SK-N-SH (cell line): Measurements from ENCODE around the gene WDR74. TPM values are rescaled to one million over a fixed set of nuclear protein-coding genes. Genes with fewer than 3 reads are reported as not detected.

Experiments used
- CTCF ChIA-PET: fragments of 300-600, 350-600 bp; formaldehyde crosslinking; extraction: SDS; loops from one replicate; lab custom pipeline; 2021; lab: Yijun Ruan, JAX
- POLR2A ChIA-PET: fragments of 350-600 bp; sonication (Branson Sonifier 250); formaldehyde crosslinking; extraction: SDS; loops from one replicate; lab custom pipeline; 2020; ENCODE audit warnings: antibody characterized with exemption, inconsistent platforms; lab: Yijun Ruan, JAX
- DNase-seq: peaks from one replicate; pipeline ENCODE4 v3.0.0; 2012
- H2AFZ ChIP-seq: fragments of 200-600 bp; sonication (generic); 2 replicates; pipeline ENCODE4 v1.8.1; 2016; ENCODE audit warnings: antibody characterized with exemption, mild to moderate bottlenecking, low read depth
- H3F3A ChIP-seq: fragments of 200-600 bp; sonication (generic); replicated peaks from 2 replicates; pipeline ENCODE3; 2016; ENCODE audit warnings: antibody characterized with exemption, mild to moderate bottlenecking; ENCODE audit not compliant: insufficient read depth
- H3K27ac ChIP-seq, 2 experiments: fragments of 200-500 bp in 1 of 2; fragments of 200-600 bp in 1 of 2; sonication (Bioruptor generic) in 1 of 2; sonication (generic), shearing (Covaris generic) in 1 of 2; 2 replicates each; pipeline versions ENCODE4 v1.5.1 to v1.6.1; 2014 to 2016; ENCODE audit warnings: low read depth in 2 of 2, inconsistent platforms in 1 of 2, low read length in 1 of 2, mild to moderate bottlenecking in 1 of 2, mixed read lengths in 1 of 2
- H3K27me3 ChIP-seq: fragments of 200-600 bp; sonication (generic), shearing (Covaris generic); 2 replicates; pipeline ENCODE4 v1.6.1; 2016; ENCODE audit warnings: mixed run types; ENCODE audit not compliant: insufficient read depth
- H3K36me3 ChIP-seq, 2 experiments: fragments of 200-500 bp in 1 of 2; fragments of 200-600 bp in 1 of 2; sonication (Bioruptor generic) in 1 of 2; sonication (generic) in 1 of 2; replicated peaks in 1 of 2; 2 replicates each; pipeline versions ENCODE3 to v1.5.1; 2014 to 2016; ENCODE audit warnings: low read length in 1 of 2, mild to moderate bottlenecking in 1 of 2; ENCODE audit not compliant: insufficient read depth in 2 of 2, control insufficient read depth in 1 of 2
- H3K4me1 ChIP-seq, 2 experiments: fragments of 200-500 bp in 1 of 2; fragments of 200-600 bp in 1 of 2; sonication (Bioruptor generic) in 1 of 2; sonication (generic), shearing (Covaris generic) in 1 of 2; 2 replicates each; pipeline versions ENCODE4 v1.5.1 to v1.6.1; 2014 to 2016; ENCODE audit warnings: low read depth in 1 of 2, low read length in 1 of 2, mixed run types in 1 of 2; ENCODE audit not compliant: insufficient read depth in 2 of 2, control insufficient read depth in 1 of 2
- H3K4me2 ChIP-seq: fragments of 200-600 bp; sonication (generic), shearing (Covaris generic); 2 replicates; pipeline ENCODE4 v1.6.1; 2017; ENCODE audit warnings: mixed run types
- H3K4me3 ChIP-seq, 2 experiments: fragments of 200-500 bp in 1 of 2; fragments of 200-600 bp in 1 of 2; sonication (Bioruptor generic) in 1 of 2; sonication (generic), shearing (Covaris generic) in 1 of 2; 2 replicates each; pipeline versions ENCODE4 v1.5.1 to v1.8.1; 2014 to 2016; ENCODE audit warnings: low read depth in 2 of 2, inconsistent platforms in 1 of 2, low read length in 1 of 2, mild to moderate bottlenecking in 1 of 2, mixed read lengths in 1 of 2, moderate library complexity in 1 of 2
- H3K79me2 ChIP-seq: fragments of 200-600 bp; sonication (generic); 2 replicates; pipeline ENCODE4 v1.8.1; 2017; ENCODE audit warnings: mild to moderate bottlenecking; ENCODE audit not compliant: insufficient read depth
- H3K9ac ChIP-seq: fragments of 200-600 bp; sonication (generic); 2 replicates; pipeline ENCODE4 v1.6.1; 2017; ENCODE audit warnings: mixed run types
- H3K9me2 ChIP-seq: fragments of 200-600 bp; sonication (generic); 2 replicates; pipeline ENCODE4 v1.6.1; 2017; ENCODE audit warnings: mixed run types
- H3K9me3 ChIP-seq: fragments of 200-600 bp; sonication (generic); 2 replicates; pipeline ENCODE4 v1.6.1; 2017; ENCODE audit warnings: mixed run types, mild to moderate bottlenecking, moderate library complexity
- H4K20me1 ChIP-seq: fragments of 200-600 bp; sonication (generic); 2 replicates; pipeline ENCODE4 v1.6.1; 2017; ENCODE audit warnings: mild to moderate bottlenecking, mixed run types; ENCODE audit not compliant: insufficient read depth
- ELF1 ChIP-seq: IDR thresholded peaks from 2 replicates; pipeline ENCODE4 v1.4.0; 2012
- EP300 ChIP-seq, 2 experiments: IDR thresholded peaks; 2 replicates each; pipeline versions ENCODE4 v1.4.0 to v1.6.1; 2012; ENCODE audit warnings: borderline replicate concordance in 1 of 2, low read depth in 1 of 2, low read length in 1 of 2
- GABPA ChIP-seq: IDR thresholded peaks from 2 replicates; pipeline ENCODE4 v1.4.0; 2012; ENCODE audit warnings: low read depth, mild to moderate bottlenecking
- GATA2 ChIP-seq: sonication (generic); formaldehyde crosslinking; IDR thresholded peaks from 2 replicates; pipeline ENCODE4 v1.5.0; 2020; ENCODE audit warnings: mild to moderate bottlenecking, missing genetic modification reagents
- PBX3 ChIP-seq: IDR thresholded peaks from 2 replicates; pipeline ENCODE4; 2012
- POLR2AphosphoS5 ChIP-seq: IDR thresholded peaks from 2 replicates; pipeline ENCODE4 v1.6.1; 2012; ENCODE audit warnings: low read depth, low read length
- REST ChIP-seq: IDR thresholded peaks from 2 replicates; pipeline ENCODE4 v1.6.1; 2012; ENCODE audit warnings: mild to moderate bottlenecking, low read depth, low read length, moderate library complexity
- TCF12 ChIP-seq: IDR thresholded peaks from 2 replicates; pipeline ENCODE4 v1.4.0; 2012
- USF2 ChIP-seq: fragments of 150-350 bp; IDR thresholded peaks from 2 replicates; pipeline ENCODE4 v1.6.1; 2017; ENCODE audit warnings: antibody characterized with exemption, low read length, low read depth, borderline replicate concordance
- YY1 ChIP-seq: IDR thresholded peaks from 2 replicates; pipeline ENCODE4 v1.4.0; 2012; ENCODE audit warnings: low read depth, mild to moderate bottlenecking
- ZBTB33 ChIP-seq: IDR thresholded peaks from 2 replicates; pipeline ENCODE4 v1.4.0; 2012; ENCODE audit warnings: low read depth, borderline replicate concordance
- WGBS: methylation state at CpG from one replicate; pipeline ENCODE4 v1.1.6; 2017; ENCODE audit warnings: low lambda C conversion rate; 5-methylcytosine and 5-hydroxymethylcytosine counted together
- polyA plus RNA-seq, 3 experiments: library from polyadenylated mRNA; depleted of rRNA; stranded (reverse); fragments of >200 nt; gene quantifications; 2 replicates each; pipeline ENCODE4 v1.2.3, GENCODE V29; 2012

Gene WDR74
- polyA plus RNA-seq, 1 of the 3 experiments (the other 2 are of a cell fraction), result 132 TPM

GRCh38 chr11:62856333-62856895, 17.0 kb upstream of the WDR74 start:
- CTCF ChIA-PET, result interaction anchor here (0.8 to 5.2 kb wide), 5 partner anchors 16 to 84 kb away, joined by 3 to 46 read pairs (median 4); partner anchors contain the start of genes SLC3A2 and TMEM179B
- Histone ChIP-seq H3K27ac (peak overlapping the region; percentile 61 to 88), H3F3A (peaks cover 41% of the 10 kb centered on the region), H3K79me2 (peaks cover 53% of the 10 kb centered on the region), H3K9me3 (no peaks in the 10 kb centered on the region), H3K4me1 (peaks cover 14 to 16% of the 10 kb centered on the region in 2 experiments; a peak in 3 of 4 replicates), H2AFZ (peak overlapping the region; percentile 93), H3K9ac (peak overlapping the region; percentile 77), H4K20me1 (peaks cover 39% of the 10 kb centered on the region), H3K9me2 (no peaks in the 10 kb centered on the region), H3K4me2 (peak overlapping the region; percentile 84), H3K36me3 (peaks cover 34 to 38% of the 10 kb centered on the region in 2 experiments), H3K27me3 (no peaks in the 10 kb centered on the region), H3K4me3 (peak overlapping the region; percentile 69 to 90)
- DNase-seq, result no peak
- TF ChIP-seq USF2 (no peak), GATA2 (CRISPR knock-in tag) (no peak), GABPA (no peak), REST (no peak)
- POLR2A ChIA-PET, result interaction anchor here (0.9 to 9.4 kb wide), 13 partner anchors 9 to 1192 kb away, joined by 3 to 146 read pairs (median 11); partner anchors contain the start of genes HNRNPUL2, NXF1, SLC3A2 and STX5
- WGBS, result 3% methylated on average over 17 of the region's 20 CpGs

GRCh38 chr11:62855571-62856332, 16.4 kb upstream of the WDR74 start:
- WGBS, result 1% methylated on average over 29 of the region's 54 CpGs
- Histone ChIP-seq H3K4me3 (peak overlapping the region; percentile 90 to 94), H3K4me2 (peak overlapping the region; percentile 84), H3K79me2 (peaks cover 53% of the 10 kb centered on the region), H3K9me3 (no peaks in the 10 kb centered on the region), H3K9me2 (no peaks in the 10 kb centered on the region), H3K36me3 (peaks cover 34 to 38% of the 10 kb centered on the region in 2 experiments), H3K27me3 (no peaks in the 10 kb centered on the region), H2AFZ (peak overlapping the region; percentile 93), H4K20me1 (peaks cover 39% of the 10 kb centered on the region), H3K9ac (peak overlapping the region; percentile 92), H3K27ac (peak overlapping the region; percentile 61 to 93), H3F3A (peaks cover 47% of the 10 kb centered on the region), H3K4me1 (peaks cover 14 to 16% of the 10 kb centered on the region in 2 experiments; a peak in 3 of 4 replicates)
- DNase-seq, result peak; percentile 93
- CTCF ChIA-PET, result interaction anchor here (0.6 to 5.2 kb wide), 7 partner anchors 15 to 83 kb away, joined by 3 to 46 read pairs (median 4); partner anchors contain the start of genes SLC3A2 and TMEM179B
- POLR2A ChIA-PET, result interaction anchor here (0.7 to 9.4 kb wide), 18 partner anchors 8 to 1193 kb away, joined by 3 to 146 read pairs (median 6); partner anchors contain the start of genes C11orf98, CSKMT, HNRNPUL2 and NXF1
- TF ChIP-seq REST, result peak; percentile 77
- TF ChIP-seq PBX3, result peak; percentile 30; the same call in 1 of the 2 replicates
- TF ChIP-seq YY1, result peak; percentile 83
- TF ChIP-seq ZBTB33, result no peak
- no peak for TF ChIP-seq TCF12
- no peak for TF ChIP-seq ELF1
- no peak for TF ChIP-seq EP300 (IDR thresholded peaks at IDR 0.05; ENCODE audit: borderline replicate concordance in 1 of 2, low read depth in 1 of 2, low read length in 1 of 2)
- peak; percentile 100 for TF ChIP-seq POLR2AphosphoS5
